Measurements from ENCODE around the gene TPMT. TPM values are rescaled to one million over a fixed set of nuclear protein-coding genes. Genes with fewer than 3 reads are reported as not detected.

Gene TPMT
- total RNA-seq, 3 donors from 2014 or later = 5.6 to 10.2 (median 8.9) TPM

DNA sequence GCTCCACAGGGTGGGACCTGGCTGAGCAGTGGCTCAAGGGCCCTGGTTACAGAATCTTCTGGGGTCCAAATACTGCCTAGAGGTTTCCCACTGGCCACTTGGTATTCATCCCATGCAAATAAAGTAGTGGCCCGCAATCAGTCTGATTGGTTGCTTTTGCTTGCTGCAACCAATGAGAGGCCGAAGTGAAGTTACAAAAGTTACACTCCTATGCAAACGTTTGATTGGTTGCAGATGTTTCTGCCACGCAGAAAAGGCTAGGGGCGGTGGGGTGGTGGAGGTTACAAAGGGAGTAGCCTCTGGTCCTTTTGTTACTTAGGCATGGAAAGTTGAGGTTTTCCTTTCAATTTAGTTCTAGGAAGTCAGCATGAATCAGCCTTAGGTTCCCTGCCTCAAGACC, 28.8 kb downstream of the TPMT start:
- H3K36me3 ChIP-seq = no peaks in the 10 kb centered on the region
- intact Hi-C loops (cut with DNase I; ENCODE audit: low total_unique reads) = no loop called here
- H3K4me1 ChIP-seq = no peaks in the 10 kb centered on the region
- H3K4me3 ChIP-seq = peak overlapping the region in 1 of 3 donors; percentile 4
- TF ChIP-seq POLR2A (IDR thresholded peaks at IDR 0.05) = no peak
- TF ChIP-seq CTCF (IDR thresholded peaks at IDR 0.05) = no peak
- no peaks in the 10 kb centered on the region for H3K27me3 ChIP-seq
- H3K9me3 ChIP-seq = no peaks in the 10 kb centered on the region
- H3K27ac ChIP-seq = no peak overlapping the region
- no peak for DNase-seq (ENCODE audit: low spot score in 2 of 2)

- intact Hi-C loops (cut with DNase I; ENCODE audit: low total_unique reads) = no loop called here
Measured at GRCh38 chr6:18122128-18123093, 32.5 kb downstream of the TPMT start, which contains the start of gene NHLRC1. Gene NHLRC1, minus strand, starts transcription at chr6:18122677. Its CDS starts 71 bp downstream, at chr6:18122606.

DNA sequence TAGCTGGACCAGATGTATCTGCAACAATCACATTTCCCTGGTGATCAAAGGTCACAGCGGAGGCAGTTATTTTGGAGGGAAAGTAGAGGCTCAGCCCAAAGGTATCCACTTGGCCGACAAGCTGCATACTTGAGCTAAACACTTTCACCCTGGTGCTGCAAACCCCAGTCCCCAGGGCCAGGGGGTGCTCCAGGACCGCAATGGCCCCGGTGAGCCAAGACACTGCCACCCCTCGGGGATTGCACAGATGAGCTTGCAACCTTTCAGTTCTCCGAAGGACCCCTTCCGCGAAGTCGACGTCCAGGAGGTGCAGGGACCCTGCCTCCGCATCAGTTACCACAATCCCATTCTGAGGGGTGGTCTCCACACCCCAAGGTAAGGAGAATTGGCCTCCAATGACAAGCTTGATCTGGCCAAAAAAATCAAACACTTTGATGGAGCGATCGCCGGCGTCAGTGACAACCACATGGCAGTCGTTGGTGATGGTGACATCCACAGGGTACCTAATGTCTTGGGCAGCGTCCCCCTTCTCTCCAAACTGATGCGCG, 33.2 kb downstream of the TPMT start:
- Histone ChIP-seq H3K9me3 (peaks cover 0 to 3% of the 10 kb centered on the region in 2 donors), H3K27ac (no peak overlapping the region), H3K27me3 (no peaks in the 10 kb centered on the region), H3K4me1 (no peaks in the 10 kb centered on the region), H3K36me3 (no peaks in the 10 kb centered on the region), H3K4me3 (peak overlapping the region; percentile 51 to 86 (median 65))
- TF ChIP-seq CTCF (IDR thresholded peaks at IDR 0.05) (no peak), POLR2AphosphoS5 (IDR thresholded peaks at IDR 0.05) (no peak), POLR2A (IDR thresholded peaks at IDR 0.05) (no peak)
- intact Hi-C loops (cut with DNase I; ENCODE audit: low total_unique reads) = no loop called here
- no peak for DNase-seq (ENCODE audit: low spot score in 2 of 2)

More at GRCh38 chr6:18122128-18123093, 32.5 kb downstream of the TPMT start, which contains the start of gene NHLRC1:
- peaks cover 0 to 3% of the 10 kb centered on the region in 2 donors for H3K9me3 ChIP-seq
- H3K27ac ChIP-seq = peak within 1 kb of the TSS; percentile 76 to 79
- DNase-seq (ENCODE audit: low spot score in 2 of 2) = peak; percentile 84 to 91
- peak within 1 kb of the TSS; percentile 51 to 86 (median 65) for H3K4me3 ChIP-seq
- TF ChIP-seq POLR2AphosphoS5 (IDR thresholded peaks at IDR 0.05) (peak; percentile 90 to 92 (median 90)), POLR2A (IDR thresholded peaks at IDR 0.05) (no peak), CTCF (IDR thresholded peaks at IDR 0.05) (peak; percentile 93 to 96 (median 95))
- no peaks in the 10 kb centered on the region for H3K4me1 ChIP-seq
- no peaks in the 10 kb centered on the region for H3K36me3 ChIP-seq
- H3K27me3 ChIP-seq = no peaks in the 10 kb centered on the region

DNA sequence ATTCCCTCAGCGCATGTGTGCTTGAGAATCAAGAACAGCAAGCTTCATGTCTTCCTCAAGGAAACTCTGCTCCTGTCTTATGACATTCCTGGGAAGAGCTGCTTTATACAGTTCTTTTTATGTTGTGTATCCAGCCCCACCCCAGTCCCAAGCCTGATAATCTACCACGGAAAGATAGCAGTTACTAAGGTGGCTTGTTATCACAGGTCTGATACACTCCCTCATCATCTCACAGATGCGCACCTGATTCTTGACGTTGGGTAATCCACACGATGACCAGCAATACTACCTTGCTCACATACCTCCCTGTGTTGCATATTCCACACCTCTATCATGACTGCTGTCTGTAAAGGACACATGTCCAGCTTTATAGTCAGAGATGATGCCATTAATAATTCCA, 35.6 kb downstream of the TPMT start:
- no peaks in the 10 kb centered on the region for H3K36me3 ChIP-seq
- no peaks in the 10 kb centered on the region for H3K27me3 ChIP-seq
- no peak overlapping the region for H3K27ac ChIP-seq
- DNase-seq (ENCODE audit: low spot score in 2 of 2) = no peak
- H3K9me3 ChIP-seq = peaks cover 0 to 3% of the 10 kb centered on the region in 2 donors
- no peaks in the 10 kb centered on the region for H3K4me1 ChIP-seq
- TF ChIP-seq POLR2A (IDR thresholded peaks at IDR 0.05) = no peak
- no peak for TF ChIP-seq POLR2AphosphoS5 (IDR thresholded peaks at IDR 0.05)
- TF ChIP-seq CTCF (IDR thresholded peaks at IDR 0.05) = no peak
- intact Hi-C loops (cut with DNase I; ENCODE audit: low total_unique reads) = no loop called here
- no peak overlapping the region for H3K4me3 ChIP-seq

- Histone ChIP-seq H3K4me1 (no peaks in the 10 kb centered on the region), H3K4me3 (no peak overlapping the region), H3K27me3 (no peaks in the 10 kb centered on the region), H3K27ac (no peak overlapping the region), H3K36me3 (no peaks in the 10 kb centered on the region), H3K9me3 (peaks cover 0 to 3% of the 10 kb centered on the region in 2 donors)
- TF ChIP-seq POLR2AphosphoS5 (IDR thresholded peaks at IDR 0.05) (no peak), CTCF (IDR thresholded peaks at IDR 0.05) (no peak), POLR2A (IDR thresholded peaks at IDR 0.05) (no peak)
- intact Hi-C loops (cut with DNase I; ENCODE audit: low total_unique reads) = no loop called here
- no peak for DNase-seq (ENCODE audit: low spot score in 2 of 2)
Measured at GRCh38 chr6:18118330-18118729, 36.5 kb downstream of the TPMT start.

Data from breast epithelium (tissue), 4 donors.